Measurements from ENCODE around the gene SESN1.
"Not testable (repeated sequence)": the region's sequence is repeated elsewhere in the genome, so short reads cannot be mapped to it uniquely, and the experiment has no call there.

SESN1 gene

GRCh38 chr6:109094416-109095035 lies at the start of gene SESN1:
Gene SESN1 (minus strand): TSS chr6:109094846. CDS start chr6:109094073, 773 bp downstream.
- peak; percentile 75 for DNase-seq

- no peak for DNase-seq
These were observed 48.5 kb upstream of the SESN1 start for GRCh38 chr6:109143191-109143590.

GRCh38 chr6:109142067-109142466 lies 47.4 kb upstream of the SESN1 start:
- not testable (repeated sequence) for DNase-seq

- no peak for DNase-seq
These were observed 44.5 kb upstream of the SESN1 start for GRCh38 chr6:109139109-109139508.

- DNase-seq = not testable (repeated sequence)
These were observed 41.9 kb upstream of the SESN1 start for GRCh38 chr6:109136530-109136929.

GRCh38 chr6:109136039-109136438 lies 41.4 kb upstream of the SESN1 start:
- DNase-seq = not testable (repeated sequence)

- DNase-seq = not testable (repeated sequence)
These were observed 41.0 kb upstream of the SESN1 start for GRCh38 chr6:109135600-109135999.

GRCh38 chr6:109130065-109130464 lies 35.4 kb upstream of the SESN1 start:
- no peak for DNase-seq

GRCh38 chr6:109125504-109125903 lies 30.9 kb upstream of the SESN1 start:
- no peak for DNase-seq

GRCh38 chr6:109124219-109124618 lies 29.6 kb upstream of the SESN1 start:
- no peak for DNase-seq

- DNase-seq = no peak
These were observed 26.8 kb upstream of the SESN1 start for GRCh38 chr6:109121411-109121810.

- DNase-seq = no peak
These were observed 24.3 kb upstream of the SESN1 start for GRCh38 chr6:109118871-109119354.

GRCh38 chr6:109118337-109118736 lies 23.7 kb upstream of the SESN1 start:
- no peak for DNase-seq

- DNase-seq = no peak
These were observed 22.8 kb upstream of the SESN1 start for GRCh38 chr6:109117346-109118035.

GRCh38 chr6:109112663-109113062 lies 18.0 kb upstream of the SESN1 start:
- DNase-seq = not testable (repeated sequence)

- not testable (repeated sequence) for DNase-seq
These were observed 15.0 kb upstream of the SESN1 start for GRCh38 chr6:109109663-109110062.

- no peak for DNase-seq
These were observed 11.0 kb upstream of the SESN1 start for GRCh38 chr6:109105681-109106080.

- DNase-seq = no peak
These were observed 9.9 kb upstream of the SESN1 start for GRCh38 chr6:109104512-109104911.

GRCh38 chr6:109103942-109104341 lies 9.3 kb upstream of the SESN1 start:
- no peak for DNase-seq

GRCh38 chr6:109102762-109103161 lies 8.1 kb upstream of the SESN1 start:
- DNase-seq = no peak

GRCh38 chr6:109097661-109098060 lies 3.0 kb upstream of the SESN1 start:
- DNase-seq = no peak

- DNase-seq = no peak
These were observed 1.6 kb upstream of the SESN1 start for GRCh38 chr6:109096208-109096607.

GRCh38 chr6:109095835-109096084 lies 1.1 kb upstream of the SESN1 start:
- no peak for DNase-seq

GRCh38 chr6:109095036-109095834 lies 589 bp upstream of the SESN1 start, which contains the start of gene CEP57L1:
Gene CEP57L1 (plus strand): TSS chr6:109095507. CDS start chr6:109145222, 49,715 bp downstream.
- DNase-seq = peak; percentile 96

Data from SHP77 treated with DMSO at 0.1 percent for 48 hours (cell line).